ENCODE measurements around the gene PYGO1.
A peak's percentile ranks its signal among the peaks of the same experiment; 100 is the strongest.

GRCh38 chr15:55526559-55527036, 61.5 kb downstream of the PYGO1 start:
- TF ChIP-seq EZH2phosphoT487 (conservative IDR thresholded peaks at IDR 0.05; ENCODE audit: low read length): no peak
- peak; percentile 29 for TF ChIP-seq CTCF (IDR thresholded peaks at IDR 0.05; ENCODE audit: insufficient read depth, low read length, poor library complexity, severe bottlenecking)
